Astrocyte of the spinal cord (primary cell): ENCODE measurements around the gene GP2.

Source experiments
- DNase-seq: peaks from one replicate; pipeline ENCODE4 v3.0.0; 2011; ENCODE audit warnings: low read depth, low spot score
- H3K4me3 ChIP-seq: 2 replicates; pipeline ENCODE4 v1.5.1; 2011; ENCODE audit warnings: low read depth, mild to moderate bottlenecking, low read length, moderate library complexity
- in situ Hi-C: cut with HindIII; loops from 2 replicates; pipeline ENCODE4 v1.10.0; 2017; ENCODE audit warnings: low sequenced_read_pairs
- TF ChIP-seq, protein P1 (sequence below): IDR thresholded peaks from 2 replicates; pipeline ENCODE4 v1.5.1; 2012; ENCODE audit warnings: low read depth, mild to moderate bottlenecking, low read length, inconsistent platforms

GP2 gene

DNA sequence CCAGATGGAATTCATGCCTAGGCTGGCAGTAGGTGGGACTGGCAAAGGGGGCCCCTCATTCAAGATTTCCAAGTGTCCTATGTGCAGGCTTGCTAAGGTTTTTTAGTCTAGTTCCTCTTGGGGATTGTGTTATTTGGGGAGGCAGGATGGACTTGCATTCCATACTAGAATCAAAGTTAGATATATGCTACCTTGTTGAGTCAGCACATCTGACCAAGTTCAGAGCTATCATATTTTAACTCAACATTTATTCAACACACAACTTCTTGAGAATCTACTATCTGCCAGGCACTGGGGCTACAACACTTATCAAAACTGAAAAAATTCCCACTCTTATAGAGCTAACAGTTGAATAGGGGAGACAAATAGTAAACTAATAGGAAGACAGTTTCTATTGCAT is 6.7 kb downstream of the GP2 start:
- in situ Hi-C loops = no loop called here
- no peak for DNase-seq
- no peak overlapping the region for H3K4me3 ChIP-seq
- TF ChIP-seq, protein P1, sequence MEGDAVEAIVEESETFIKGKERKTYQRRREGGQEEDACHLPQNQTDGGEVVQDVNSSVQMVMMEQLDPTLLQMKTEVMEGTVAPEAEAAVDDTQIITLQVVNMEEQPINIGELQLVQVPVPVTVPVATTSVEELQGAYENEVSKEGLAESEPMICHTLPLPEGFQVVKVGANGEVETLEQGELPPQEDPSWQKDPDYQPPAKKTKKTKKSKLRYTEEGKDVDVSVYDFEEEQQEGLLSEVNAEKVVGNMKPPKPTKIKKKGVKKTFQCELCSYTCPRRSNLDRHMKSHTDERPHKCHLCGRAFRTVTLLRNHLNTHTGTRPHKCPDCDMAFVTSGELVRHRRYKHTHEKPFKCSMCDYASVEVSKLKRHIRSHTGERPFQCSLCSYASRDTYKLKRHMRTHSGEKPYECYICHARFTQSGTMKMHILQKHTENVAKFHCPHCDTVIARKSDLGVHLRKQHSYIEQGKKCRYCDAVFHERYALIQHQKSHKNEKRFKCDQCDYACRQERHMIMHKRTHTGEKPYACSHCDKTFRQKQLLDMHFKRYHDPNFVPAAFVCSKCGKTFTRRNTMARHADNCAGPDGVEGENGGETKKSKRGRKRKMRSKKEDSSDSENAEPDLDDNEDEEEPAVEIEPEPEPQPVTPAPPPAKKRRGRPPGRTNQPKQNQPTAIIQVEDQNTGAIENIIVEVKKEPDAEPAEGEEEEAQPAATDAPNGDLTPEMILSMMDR = no peak

DNA sequence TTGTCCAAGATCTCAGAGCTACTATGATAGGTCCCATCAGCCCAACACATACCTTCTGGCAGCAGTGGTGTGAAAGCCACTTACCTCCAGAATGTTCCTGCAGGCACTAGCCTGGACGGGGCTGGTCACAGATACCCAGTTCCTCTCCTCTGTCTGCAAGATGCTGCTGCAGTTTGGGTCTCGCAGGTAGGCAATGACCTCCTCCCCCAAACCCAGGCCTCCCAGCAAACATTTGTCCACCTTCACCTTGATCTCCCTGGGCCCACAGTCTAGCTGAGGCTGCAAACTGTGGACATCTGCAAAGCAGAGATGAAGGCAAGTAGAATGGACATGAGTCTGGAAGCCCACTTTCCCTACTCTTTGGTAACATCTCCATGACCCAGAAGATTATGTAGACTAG is 7.1 kb downstream of the GP2 start:
- in situ Hi-C loops = no loop called here
- no peak for DNase-seq
- TF ChIP-seq, protein P1 = no peak
- H3K4me3 ChIP-seq = no peak overlapping the region

DNA sequence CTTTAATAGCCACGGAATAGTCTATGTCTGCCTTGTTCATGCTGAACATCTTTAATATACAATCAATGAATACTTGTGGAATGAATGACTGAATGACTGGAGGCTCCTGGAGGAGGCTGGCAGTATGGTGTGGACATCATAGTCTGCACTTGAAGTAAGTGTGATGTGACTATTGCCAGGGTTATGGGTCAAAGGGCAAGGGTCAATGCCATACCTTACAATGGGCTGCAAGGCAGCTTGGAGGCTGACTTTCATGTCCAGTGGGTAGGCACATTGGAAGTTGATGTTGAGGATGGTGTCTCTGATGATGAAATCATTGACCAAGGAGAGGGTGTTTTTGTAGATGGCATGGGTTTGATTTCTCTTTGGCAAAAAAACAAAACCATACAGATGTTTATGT is 7.9 kb downstream of the GP2 start:
- H3K4me3 ChIP-seq = no peak overlapping the region
- TF ChIP-seq, protein P1 = no peak
- DNase-seq = no peak
- in situ Hi-C loops = no loop called here

DNA sequence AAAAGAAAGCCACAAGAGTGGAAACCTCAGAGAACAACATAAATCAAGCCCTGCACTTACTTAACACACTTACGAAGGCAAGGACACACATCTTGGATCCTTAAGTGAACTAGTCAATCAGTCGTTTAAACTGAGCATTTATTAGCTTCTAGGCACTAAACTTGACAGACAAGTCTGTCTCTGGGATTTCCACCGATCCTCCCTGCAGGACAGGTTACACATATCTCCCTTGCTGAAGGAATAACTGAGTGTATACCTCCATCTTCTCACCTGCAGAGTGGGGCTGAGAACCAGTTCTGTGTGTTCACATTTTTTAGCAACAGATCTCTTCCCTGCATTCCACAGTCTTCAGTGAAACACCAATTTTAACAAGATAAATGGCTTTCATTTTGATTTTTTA is 8.9 kb downstream of the GP2 start:
- in situ Hi-C loops = no loop called here
- no peak overlapping the region for H3K4me3 ChIP-seq
- TF ChIP-seq, protein P1 = no peak
- DNase-seq = no peak

DNA sequence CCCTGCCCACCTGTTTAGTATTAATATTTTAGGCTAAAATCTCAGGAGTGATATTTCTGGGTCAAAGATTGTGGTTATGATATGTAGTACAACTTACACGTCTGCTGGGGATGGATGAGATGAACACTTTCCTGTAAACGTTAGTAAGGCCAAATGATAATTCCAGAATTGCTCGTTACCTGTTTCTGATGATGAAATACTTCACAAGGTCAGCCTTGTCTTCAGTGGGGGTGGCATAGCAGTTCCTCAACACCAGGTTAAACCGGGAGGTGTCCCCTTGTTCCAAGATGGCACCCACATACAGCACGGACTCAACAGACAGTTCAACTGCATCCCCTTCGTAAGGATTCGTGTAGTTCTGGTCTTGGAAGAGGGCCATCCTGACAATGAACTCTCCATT is 9.3 kb downstream of the GP2 start:
- TF ChIP-seq, protein P1 = no peak
- in situ Hi-C loops = no loop called here

DNA sequence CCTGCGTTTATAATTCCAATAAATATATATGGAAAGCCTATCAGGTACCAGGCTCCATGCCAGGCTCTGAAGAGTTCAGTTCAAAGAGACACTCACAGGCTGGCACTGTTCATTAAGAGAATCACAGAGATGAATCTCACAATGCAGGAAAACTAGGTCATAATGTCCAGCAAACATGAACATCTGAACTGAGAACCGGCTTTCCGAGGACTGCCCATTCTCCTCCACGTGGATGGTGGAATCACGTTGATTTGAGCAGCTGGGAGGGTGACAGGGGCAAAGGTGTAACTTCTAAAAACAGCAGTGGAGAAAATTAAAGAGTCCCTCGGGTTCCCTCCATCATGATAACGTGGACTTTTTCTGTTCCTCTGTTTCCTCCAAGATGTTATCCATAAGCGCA is 10.2 kb downstream of the GP2 start:
- H3K4me3 ChIP-seq = no peak overlapping the region
- in situ Hi-C loops = no loop called here
- TF ChIP-seq, protein P1 = no peak
- DNase-seq = no peak

More for the DNA sequence above, 9.3 kb downstream of the GP2 start:
- H3K4me3 ChIP-seq = no peak overlapping the region
- no peak for DNase-seq

DNA sequence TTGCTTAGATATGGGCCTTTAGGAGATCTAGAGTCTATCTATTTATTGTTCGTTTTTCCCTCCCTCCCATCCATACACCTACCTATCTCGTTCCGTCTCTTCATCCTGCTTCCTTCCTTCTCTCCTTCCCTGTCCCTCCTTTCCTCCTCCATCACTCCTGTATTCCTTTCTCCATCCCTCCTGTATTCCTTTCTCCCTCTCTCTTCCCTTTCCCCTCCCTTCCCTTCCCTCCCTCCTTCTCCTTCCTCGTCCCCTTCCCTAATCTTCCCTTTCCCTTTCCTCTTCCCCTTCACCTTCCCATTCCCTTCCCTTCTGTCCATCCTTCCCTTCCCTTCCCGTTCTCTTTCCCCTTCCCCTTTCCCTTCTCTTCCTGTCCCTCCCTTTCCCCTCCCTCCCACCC is 10.6 kb downstream of the GP2 start:
- DNase-seq = no peak
- H3K4me3 ChIP-seq = no peak overlapping the region
- TF ChIP-seq, protein P1 = no peak
- in situ Hi-C loops = no loop called here
